DND-41 (cell line): ENCODE results near the gene ACAP2.
"Not testable (repeated sequence)": the region's sequence is repeated elsewhere in the genome, so short reads cannot be mapped to it uniquely, and the experiment has no call there.

Experiments used
- CTCF ChIP-seq: IDR thresholded peaks from 2 replicates; pipeline ENCODE4 v1.5.1; 2012; ENCODE audit warnings: borderline replicate concordance, low read length, moderate library complexity, mild to moderate bottlenecking; ENCODE audit not compliant: poor library complexity, severe bottlenecking; ENCODE audit errors: extremely low read depth
- EZH2 ChIP-seq: IDR thresholded peaks from 3 replicates; pipeline ENCODE4 v1.6.1; 2012; ENCODE audit warnings: borderline replicate concordance, low read depth, mild to moderate bottlenecking, moderate library complexity, low read length, inconsistent platforms; ENCODE audit not compliant: severe bottlenecking

GRCh38 chr3:195290643-195291042, 152.2 kb downstream of the ACAP2 start:
- TF ChIP-seq CTCF, EZH2: not testable (repeated sequence)
